ENCODE data around the gene SCARB1.

- TF ChIP-seq CTCF (IDR thresholded peaks at IDR 0.05; ENCODE audit: low read depth, low read length, poor library complexity, severe bottlenecking) (no peak), EZH2phosphoT487 (IDR thresholded peaks at IDR 0.05; ENCODE audit: borderline replicate concordance, low read length) (no peak)
These were observed 49.9 kb downstream of the SCARB1 start for GRCh38 chr12:124813782-124814181.
